Coronary artery (tissue), 2 donors: ENCODE measurements around the gene AHI1.
"Not testable (repeated sequence)": the region's sequence is repeated elsewhere in the genome, so short reads cannot be mapped to it uniquely, and the experiment has no call there.

Experiments
- DNase-seq: peaks from one replicate; pipeline ENCODE4 v3.0.0-alpha.2; 2017; ENCODE audit warnings: low spot score
- H3K27ac ChIP-seq, 2 donors: fragments of 200-600 bp; sonication (generic); one replicate each; pipeline ENCODE4 v1.5.1; 2016 to 2019
- H3K4me3 ChIP-seq: fragments of 200-600 bp; sonication (generic); 2 replicates; pipeline ENCODE4 v1.5.1; 2016; ENCODE audit warnings: mild to moderate bottlenecking, moderate library complexity
- CTCF ChIP-seq: fragments of 200-600 bp; sonication (generic); IDR thresholded peaks from one replicate; pipeline ENCODE4 v1.5.1; 2019; ENCODE audit warnings: antibody characterized with exemption

Gene AHI1

GRCh38 chr6:135380793-135381192, 116.7 kb downstream of the AHI1 start:
- no peak overlapping the region for H3K27ac ChIP-seq
- no peak for TF ChIP-seq CTCF
- no peak for DNase-seq
- no peak overlapping the region for H3K4me3 ChIP-seq

GRCh38 chr6:135379647-135380046, 117.9 kb downstream of the AHI1 start:
- TF ChIP-seq CTCF, result no peak
- no peak overlapping the region for H3K4me3 ChIP-seq
- DNase-seq, result no peak
- H3K27ac ChIP-seq, result no peak overlapping the region

GRCh38 chr6:135372758-135373157, 124.8 kb downstream of the AHI1 start:
- Histone ChIP-seq H3K27ac (no peak overlapping the region), H3K4me3 (no peak overlapping the region)
- TF ChIP-seq CTCF, result no peak
- DNase-seq, result no peak

- H3K4me3 ChIP-seq, H3K27ac ChIP-seq, DNase-seq: not testable (repeated sequence)
Observed at GRCh38 chr6:135363622-135364021, 133.9 kb downstream of the AHI1 start.

- H3K27ac ChIP-seq, result no peak overlapping the region
Observed at GRCh38 chr6:135362124-135362523, 135.4 kb downstream of the AHI1 start.

GRCh38 chr6:135360222-135360621, 137.3 kb downstream of the AHI1 start:
- DNase-seq, result no peak
- Histone ChIP-seq H3K4me3 (no peak overlapping the region), H3K27ac (no peak overlapping the region)
- no peak for TF ChIP-seq CTCF

More at GRCh38 chr6:135362124-135362523, 135.4 kb downstream of the AHI1 start:
- no peak for TF ChIP-seq CTCF
- no peak for DNase-seq
- H3K4me3 ChIP-seq, result no peak overlapping the region

GRCh38 chr6:135358985-135359384, 138.6 kb downstream of the AHI1 start:
- DNase-seq, result no peak
- TF ChIP-seq CTCF, result no peak

More at GRCh38 chr6:135358985-135359384, 138.6 kb downstream of the AHI1 start:
- Histone ChIP-seq H3K4me3 (no peak overlapping the region), H3K27ac (no peak overlapping the region)
